Panc1 (cell line): ENCODE results near the gene DAPK1.

Source experiments
- POLR2AphosphoS5 ChIP-seq: IDR thresholded peaks from 2 replicates; pipeline ENCODE4 v1.6.1; 2012; ENCODE audit warnings: mild to moderate bottlenecking, low read depth, low read length, moderate library complexity
- SIN3A ChIP-seq: IDR thresholded peaks from 2 replicates; pipeline ENCODE4 v1.6.1; 2012; ENCODE audit warnings: low read depth, mild to moderate bottlenecking, low read length, moderate library complexity, borderline replicate concordance; ENCODE audit not compliant: insufficient read depth
- TCF7L2 ChIP-seq: IDR thresholded peaks from 2 replicates; pipeline ENCODE4 v1.6.1; 2011; ENCODE audit warnings: mild to moderate bottlenecking, low read depth, low read length, inconsistent platforms
- TF ChIP-seq, protein P1 (sequence below): fragments of 450-650 bp; IDR thresholded peaks from 2 replicates; pipeline ENCODE4 v1.5.1; 2017; ENCODE audit warnings: mild to moderate bottlenecking
- TF ChIP-seq, protein P2 (sequence below), 2 experiments: IDR thresholded peaks; 2 replicates each; pipeline ENCODE4 v1.6.1; 2011 to 2012; ENCODE audit warnings: low read depth in 2 of 2, control low read depth in 1 of 2, low read length in 1 of 2, mild to moderate bottlenecking in 1 of 2, moderate library complexity in 1 of 2; ENCODE audit not compliant: insufficient read depth in 1 of 2

GRCh38 chr9:87720173-87720572 is 222.5 kb downstream of the DAPK1 start:
- TF ChIP-seq, protein P1, sequence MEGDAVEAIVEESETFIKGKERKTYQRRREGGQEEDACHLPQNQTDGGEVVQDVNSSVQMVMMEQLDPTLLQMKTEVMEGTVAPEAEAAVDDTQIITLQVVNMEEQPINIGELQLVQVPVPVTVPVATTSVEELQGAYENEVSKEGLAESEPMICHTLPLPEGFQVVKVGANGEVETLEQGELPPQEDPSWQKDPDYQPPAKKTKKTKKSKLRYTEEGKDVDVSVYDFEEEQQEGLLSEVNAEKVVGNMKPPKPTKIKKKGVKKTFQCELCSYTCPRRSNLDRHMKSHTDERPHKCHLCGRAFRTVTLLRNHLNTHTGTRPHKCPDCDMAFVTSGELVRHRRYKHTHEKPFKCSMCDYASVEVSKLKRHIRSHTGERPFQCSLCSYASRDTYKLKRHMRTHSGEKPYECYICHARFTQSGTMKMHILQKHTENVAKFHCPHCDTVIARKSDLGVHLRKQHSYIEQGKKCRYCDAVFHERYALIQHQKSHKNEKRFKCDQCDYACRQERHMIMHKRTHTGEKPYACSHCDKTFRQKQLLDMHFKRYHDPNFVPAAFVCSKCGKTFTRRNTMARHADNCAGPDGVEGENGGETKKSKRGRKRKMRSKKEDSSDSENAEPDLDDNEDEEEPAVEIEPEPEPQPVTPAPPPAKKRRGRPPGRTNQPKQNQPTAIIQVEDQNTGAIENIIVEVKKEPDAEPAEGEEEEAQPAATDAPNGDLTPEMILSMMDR = no peak
- TF ChIP-seq, protein P2, sequence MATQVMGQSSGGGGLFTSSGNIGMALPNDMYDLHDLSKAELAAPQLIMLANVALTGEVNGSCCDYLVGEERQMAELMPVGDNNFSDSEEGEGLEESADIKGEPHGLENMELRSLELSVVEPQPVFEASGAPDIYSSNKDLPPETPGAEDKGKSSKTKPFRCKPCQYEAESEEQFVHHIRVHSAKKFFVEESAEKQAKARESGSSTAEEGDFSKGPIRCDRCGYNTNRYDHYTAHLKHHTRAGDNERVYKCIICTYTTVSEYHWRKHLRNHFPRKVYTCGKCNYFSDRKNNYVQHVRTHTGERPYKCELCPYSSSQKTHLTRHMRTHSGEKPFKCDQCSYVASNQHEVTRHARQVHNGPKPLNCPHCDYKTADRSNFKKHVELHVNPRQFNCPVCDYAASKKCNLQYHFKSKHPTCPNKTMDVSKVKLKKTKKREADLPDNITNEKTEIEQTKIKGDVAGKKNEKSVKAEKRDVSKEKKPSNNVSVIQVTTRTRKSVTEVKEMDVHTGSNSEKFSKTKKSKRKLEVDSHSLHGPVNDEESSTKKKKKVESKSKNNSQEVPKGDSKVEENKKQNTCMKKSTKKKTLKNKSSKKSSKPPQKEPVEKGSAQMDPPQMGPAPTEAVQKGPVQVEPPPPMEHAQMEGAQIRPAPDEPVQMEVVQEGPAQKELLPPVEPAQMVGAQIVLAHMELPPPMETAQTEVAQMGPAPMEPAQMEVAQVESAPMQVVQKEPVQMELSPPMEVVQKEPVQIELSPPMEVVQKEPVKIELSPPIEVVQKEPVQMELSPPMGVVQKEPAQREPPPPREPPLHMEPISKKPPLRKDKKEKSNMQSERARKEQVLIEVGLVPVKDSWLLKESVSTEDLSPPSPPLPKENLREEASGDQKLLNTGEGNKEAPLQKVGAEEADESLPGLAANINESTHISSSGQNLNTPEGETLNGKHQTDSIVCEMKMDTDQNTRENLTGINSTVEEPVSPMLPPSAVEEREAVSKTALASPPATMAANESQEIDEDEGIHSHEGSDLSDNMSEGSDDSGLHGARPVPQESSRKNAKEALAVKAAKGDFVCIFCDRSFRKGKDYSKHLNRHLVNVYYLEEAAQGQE (IDR thresholded peaks at IDR 0.05; ENCODE audit: insufficient read depth in 1 of 2, low read depth in 2 of 2, low read length in 1 of 2) = no peak
- no peak for TF ChIP-seq POLR2AphosphoS5
- no peak for TF ChIP-seq SIN3A
- no peak for TF ChIP-seq TCF7L2
